ENCODE measurements around the gene TPT1. TPM values are rescaled to one million over a fixed set of nuclear protein-coding genes. Genes with fewer than 3 reads are reported as not detected.

The TPT1 gene
- polyA plus RNA-seq, 1 experiment = 7,581 TPM

DNA sequence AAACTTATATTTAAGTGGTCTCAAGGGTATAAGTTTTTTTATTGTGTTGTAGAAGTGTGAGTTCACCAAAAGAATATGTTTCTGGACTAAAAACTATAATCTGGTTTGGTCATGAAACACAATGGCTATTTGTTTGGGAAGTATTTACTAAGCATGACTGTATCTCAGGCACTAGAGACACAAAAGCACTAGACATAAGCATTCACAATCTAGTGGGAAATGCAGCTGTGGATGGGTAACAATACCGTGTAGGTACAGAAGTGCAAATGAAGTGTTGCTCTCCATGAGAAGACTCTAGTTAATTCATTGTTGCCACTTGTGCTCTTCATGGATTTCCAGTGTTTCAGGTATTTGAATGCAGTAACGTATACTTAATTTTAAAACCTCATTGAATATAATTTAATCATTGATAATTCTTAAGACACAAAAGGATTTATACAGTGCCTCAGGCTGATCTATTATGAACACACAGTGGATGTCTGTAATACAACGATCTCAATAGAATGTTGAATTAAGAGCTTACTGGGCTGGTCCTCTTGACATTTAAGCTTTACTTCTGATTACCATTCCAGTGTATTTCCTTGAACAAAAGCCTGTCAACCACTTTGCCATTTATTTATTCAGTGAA lies 50.9 kb downstream of the TPT1 start:
- POLR2A ChIA-PET = no interaction called here
- DNase-seq (ENCODE audit: low read depth, low spot score) = no peak
- Histone ChIP-seq H3K27me3 (ENCODE audit: control insufficient read depth, insufficient read depth, low read length) (no peaks in the 10 kb centered on the region), H3K9me3 (ENCODE audit: control insufficient read depth, insufficient read depth, low read length) (no peaks in the 10 kb centered on the region), H3K4me3 (ENCODE audit: low read depth, low read length) (no peak overlapping the region), H3K27ac (ENCODE audit: low read depth, low read length) (no peak overlapping the region)
- CTCF ChIA-PET = interaction anchor here (0.9 to 3.1 kb wide), 2 partner anchors 9 to 243 kb away, joined by 4 to 13 read pairs; no protein-coding TSS in a partner anchor
- TF ChIP-seq, protein P1, sequence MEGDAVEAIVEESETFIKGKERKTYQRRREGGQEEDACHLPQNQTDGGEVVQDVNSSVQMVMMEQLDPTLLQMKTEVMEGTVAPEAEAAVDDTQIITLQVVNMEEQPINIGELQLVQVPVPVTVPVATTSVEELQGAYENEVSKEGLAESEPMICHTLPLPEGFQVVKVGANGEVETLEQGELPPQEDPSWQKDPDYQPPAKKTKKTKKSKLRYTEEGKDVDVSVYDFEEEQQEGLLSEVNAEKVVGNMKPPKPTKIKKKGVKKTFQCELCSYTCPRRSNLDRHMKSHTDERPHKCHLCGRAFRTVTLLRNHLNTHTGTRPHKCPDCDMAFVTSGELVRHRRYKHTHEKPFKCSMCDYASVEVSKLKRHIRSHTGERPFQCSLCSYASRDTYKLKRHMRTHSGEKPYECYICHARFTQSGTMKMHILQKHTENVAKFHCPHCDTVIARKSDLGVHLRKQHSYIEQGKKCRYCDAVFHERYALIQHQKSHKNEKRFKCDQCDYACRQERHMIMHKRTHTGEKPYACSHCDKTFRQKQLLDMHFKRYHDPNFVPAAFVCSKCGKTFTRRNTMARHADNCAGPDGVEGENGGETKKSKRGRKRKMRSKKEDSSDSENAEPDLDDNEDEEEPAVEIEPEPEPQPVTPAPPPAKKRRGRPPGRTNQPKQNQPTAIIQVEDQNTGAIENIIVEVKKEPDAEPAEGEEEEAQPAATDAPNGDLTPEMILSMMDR (IDR thresholded peaks at IDR 0.05; ENCODE audit: low read depth, low read length) = no peak

Small RNA genes within 50 kb of the gene (small RNA-seq; reads per million reads assigned to genes)
- gene SNORA31 (ENCODE audit: insufficient read length, low read depth) = 374 reads per million, percentile 93 among the genes with 10 or more reads in this experiment

Other genes starting within 250 kb of the TPT1 start
- gene GTF2F2, start 220.7 kb downstream of the TPT1 start, polyA plus RNA-seq (2011; rRNA removed) = 30.7 and 44.3 TPM in 2 replicates
- 0.09 and 0.14 TPM in 2 replicates for gene KCTD4, start 140.1 kb downstream of the TPT1 start, polyA plus RNA-seq (2011; rRNA removed)
- gene SLC25A30, start 77.2 kb upstream of the TPT1 start, polyA plus RNA-seq (2011; rRNA removed) = 14.0 and 14.3 TPM in 2 replicates
- gene COG3, start 123.8 kb upstream of the TPT1 start, polyA plus RNA-seq (2011; rRNA removed) = 28.2 and 36.3 TPM in 2 replicates

All from AG04450 (cell line).